MM.1S (cell line): ENCODE measurements around the gene RXFP4.

Source experiments
- EZH2 ChIP-seq: fragments of 300-600 bp; sonication (generic); optimal IDR thresholded peaks from 2 replicates; pipeline ENCODE3; 2017; ENCODE audit warnings: low read depth, mild to moderate bottlenecking, antibody characterized with exemption, low read length, mixed read lengths
- EZH2phosphoT487 ChIP-seq: fragments of 300-600 bp; sonication (generic); IDR thresholded peaks from 2 replicates; pipeline ENCODE4 v1.6.1; 2018; ENCODE audit warnings: antibody characterized with exemption, low read length
- TF ChIP-seq, protein P1 (sequence below): fragments of 300-600 bp; sonication (generic); IDR thresholded peaks from 2 replicates; pipeline ENCODE4 v1.5.1; 2016; ENCODE audit warnings: antibody characterized with exemption, low read length, mixed read lengths

DNA sequence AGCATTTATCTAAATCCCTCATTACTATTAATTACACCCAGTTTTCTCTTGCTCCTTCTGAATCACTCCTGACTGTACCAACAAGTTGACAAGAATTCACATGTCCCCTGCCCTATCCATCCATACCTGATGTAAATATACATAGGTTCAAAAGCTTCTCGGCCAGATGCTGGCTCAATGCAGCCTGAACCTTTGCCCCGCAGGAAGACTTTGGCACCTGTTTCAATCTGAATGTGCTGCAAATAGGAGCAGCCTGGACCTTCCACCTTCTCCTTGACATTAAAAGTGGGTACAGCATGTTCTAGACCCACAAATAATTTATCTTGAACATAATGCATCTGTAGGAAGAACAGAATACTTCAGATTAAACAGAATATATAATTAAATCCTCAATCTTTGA lies 15.9 kb upstream of the RXFP4 start:
- TF ChIP-seq, protein P1, sequence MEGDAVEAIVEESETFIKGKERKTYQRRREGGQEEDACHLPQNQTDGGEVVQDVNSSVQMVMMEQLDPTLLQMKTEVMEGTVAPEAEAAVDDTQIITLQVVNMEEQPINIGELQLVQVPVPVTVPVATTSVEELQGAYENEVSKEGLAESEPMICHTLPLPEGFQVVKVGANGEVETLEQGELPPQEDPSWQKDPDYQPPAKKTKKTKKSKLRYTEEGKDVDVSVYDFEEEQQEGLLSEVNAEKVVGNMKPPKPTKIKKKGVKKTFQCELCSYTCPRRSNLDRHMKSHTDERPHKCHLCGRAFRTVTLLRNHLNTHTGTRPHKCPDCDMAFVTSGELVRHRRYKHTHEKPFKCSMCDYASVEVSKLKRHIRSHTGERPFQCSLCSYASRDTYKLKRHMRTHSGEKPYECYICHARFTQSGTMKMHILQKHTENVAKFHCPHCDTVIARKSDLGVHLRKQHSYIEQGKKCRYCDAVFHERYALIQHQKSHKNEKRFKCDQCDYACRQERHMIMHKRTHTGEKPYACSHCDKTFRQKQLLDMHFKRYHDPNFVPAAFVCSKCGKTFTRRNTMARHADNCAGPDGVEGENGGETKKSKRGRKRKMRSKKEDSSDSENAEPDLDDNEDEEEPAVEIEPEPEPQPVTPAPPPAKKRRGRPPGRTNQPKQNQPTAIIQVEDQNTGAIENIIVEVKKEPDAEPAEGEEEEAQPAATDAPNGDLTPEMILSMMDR = no peak
- TF ChIP-seq EZH2 = no peak
- TF ChIP-seq EZH2phosphoT487 = no peak
